Cardiac muscle cell (in vitro differentiated cells and primary cell): ENCODE data around the gene TMEM185A. TPM values are rescaled to one million over a fixed set of nuclear protein-coding genes. Genes with fewer than 3 reads are reported as not detected.
"Not testable (repeated sequence)": the region's sequence is repeated elsewhere in the genome, so short reads cannot be mapped to it uniquely, and the experiment has no call there.

ENCODE experiments used
- DNase-seq, 2 donors: peaks; one replicate each; pipeline versions ENCODE4 v3.0.0 to v3.0.0-alpha.2; 2010 to 2017; ENCODE audit warnings: low read depth in 1 of 2, low spot score in 1 of 2
- H3K27ac ChIP-seq: fragments of 200-600 bp; sonication (generic); 2 replicates; pipeline ENCODE4 v1.5.1; 2016
- H3K27me3 ChIP-seq: fragments of 200-600 bp; sonication (generic); 2 replicates; pipeline ENCODE4 v1.6.0; 2016; ENCODE audit warnings: control low read depth
- H3K36me3 ChIP-seq: fragments of 200-600 bp; sonication (generic); 2 replicates; pipeline ENCODE4 v1.5.1; 2016; ENCODE audit warnings: control low read depth
- H3K4me1 ChIP-seq: fragments of 200-600 bp; sonication (generic); 2 replicates; pipeline ENCODE4 v1.8.1; 2017; ENCODE audit warnings: low read depth, mild to moderate bottlenecking, mixed run types
- H3K4me3 ChIP-seq: fragments of 200-600 bp; sonication (generic); 2 replicates; pipeline ENCODE4 v1.5.1; 2016; ENCODE audit warnings: mild to moderate bottlenecking
- H3K9me3 ChIP-seq: fragments of 200-600 bp; sonication (generic); 2 replicates; pipeline ENCODE4 v1.5.1; 2017; ENCODE audit warnings: low read depth, mild to moderate bottlenecking, control low read depth
- polyA plus RNA-seq: library from polyadenylated mRNA; unstranded; fragments of >200 nt; fragmentation: Nextera tagmentation; extraction: Ambion mirVana; gene quantifications from 2 replicates; pipeline ENCODE4 v1.2.1, GENCODE V29; 2016
- total RNA-seq: library from RNA; depleted of rRNA; stranded (reverse); fragments of >200 nt; gene quantifications from 2 replicates; pipeline ENCODE4 v1.2.3, GENCODE V29; 2016
- TF ChIP-seq, protein P1 (sequence below): IDR thresholded peaks from 2 replicates; pipeline ENCODE4 v1.5.1; 2012; ENCODE audit warnings: low read depth, mild to moderate bottlenecking, low read length

Gene TMEM185A
- total and polyA plus RNA-seq, 2 experiments from 2014 or later, result 84.3 to 107 TPM

DNA sequence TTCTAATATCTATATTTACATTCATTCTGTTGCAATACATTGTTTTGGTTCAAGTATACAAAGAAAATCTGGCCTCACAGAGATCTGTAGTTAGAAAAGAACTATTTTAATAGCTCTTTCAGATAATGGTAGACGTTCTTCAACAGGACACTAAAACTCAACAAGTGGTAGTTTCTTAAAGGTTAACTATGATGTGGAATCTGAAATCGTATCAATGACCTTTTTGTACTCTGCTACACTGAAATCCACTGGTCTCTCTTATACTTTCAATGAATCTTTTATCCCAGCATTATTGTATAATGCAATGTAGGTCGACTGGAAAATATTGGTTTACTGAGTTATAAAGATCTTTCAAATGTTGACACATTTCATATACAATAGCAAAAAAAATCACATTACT is 12.7 kb downstream of the TMEM185A start:
- no peaks in the 10 kb centered on the region for H3K27me3 ChIP-seq
- DNase-seq, result no peak
- TF ChIP-seq, protein P1, sequence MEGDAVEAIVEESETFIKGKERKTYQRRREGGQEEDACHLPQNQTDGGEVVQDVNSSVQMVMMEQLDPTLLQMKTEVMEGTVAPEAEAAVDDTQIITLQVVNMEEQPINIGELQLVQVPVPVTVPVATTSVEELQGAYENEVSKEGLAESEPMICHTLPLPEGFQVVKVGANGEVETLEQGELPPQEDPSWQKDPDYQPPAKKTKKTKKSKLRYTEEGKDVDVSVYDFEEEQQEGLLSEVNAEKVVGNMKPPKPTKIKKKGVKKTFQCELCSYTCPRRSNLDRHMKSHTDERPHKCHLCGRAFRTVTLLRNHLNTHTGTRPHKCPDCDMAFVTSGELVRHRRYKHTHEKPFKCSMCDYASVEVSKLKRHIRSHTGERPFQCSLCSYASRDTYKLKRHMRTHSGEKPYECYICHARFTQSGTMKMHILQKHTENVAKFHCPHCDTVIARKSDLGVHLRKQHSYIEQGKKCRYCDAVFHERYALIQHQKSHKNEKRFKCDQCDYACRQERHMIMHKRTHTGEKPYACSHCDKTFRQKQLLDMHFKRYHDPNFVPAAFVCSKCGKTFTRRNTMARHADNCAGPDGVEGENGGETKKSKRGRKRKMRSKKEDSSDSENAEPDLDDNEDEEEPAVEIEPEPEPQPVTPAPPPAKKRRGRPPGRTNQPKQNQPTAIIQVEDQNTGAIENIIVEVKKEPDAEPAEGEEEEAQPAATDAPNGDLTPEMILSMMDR, result no peak

DNA sequence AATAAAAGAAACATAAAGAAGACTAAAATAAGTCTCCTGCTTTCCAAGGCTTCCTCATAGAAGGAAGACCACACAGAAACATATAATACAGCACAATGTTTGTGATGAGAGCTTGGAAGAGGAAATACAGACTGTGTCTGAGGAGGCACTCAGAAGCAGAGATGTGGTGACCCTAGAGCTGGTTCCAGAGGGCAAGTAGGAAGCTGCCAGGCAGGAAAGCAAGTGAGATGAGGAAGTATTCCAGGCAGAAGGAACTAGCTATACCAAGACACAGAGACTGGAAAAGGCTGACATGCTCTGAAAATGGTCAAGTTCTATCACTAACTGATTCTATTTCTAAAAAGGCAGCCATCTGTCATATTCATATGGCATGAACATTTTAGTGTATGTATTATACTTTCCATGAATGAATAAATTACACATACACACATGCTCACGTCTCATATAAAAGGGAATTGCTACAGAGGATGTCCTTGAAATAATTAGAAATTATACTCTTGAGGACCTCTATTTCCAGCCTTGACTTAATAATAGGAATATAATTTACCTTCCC is 19.9 kb downstream of the TMEM185A start:
- no peaks in the 10 kb centered on the region for H3K4me1 ChIP-seq
- DNase-seq, result no peak
- no peaks in the 10 kb centered on the region for H3K9me3 ChIP-seq

More for the DNA sequence above, 12.7 kb downstream of the TMEM185A start:
- no peak overlapping the region for H3K4me3 ChIP-seq
- no peaks in the 10 kb centered on the region for H3K36me3 ChIP-seq
- H3K9me3 ChIP-seq, result no peaks in the 10 kb centered on the region
- no peak overlapping the region for H3K27ac ChIP-seq
- peaks cover 5% of the 10 kb centered on the region for H3K4me1 ChIP-seq

DNA sequence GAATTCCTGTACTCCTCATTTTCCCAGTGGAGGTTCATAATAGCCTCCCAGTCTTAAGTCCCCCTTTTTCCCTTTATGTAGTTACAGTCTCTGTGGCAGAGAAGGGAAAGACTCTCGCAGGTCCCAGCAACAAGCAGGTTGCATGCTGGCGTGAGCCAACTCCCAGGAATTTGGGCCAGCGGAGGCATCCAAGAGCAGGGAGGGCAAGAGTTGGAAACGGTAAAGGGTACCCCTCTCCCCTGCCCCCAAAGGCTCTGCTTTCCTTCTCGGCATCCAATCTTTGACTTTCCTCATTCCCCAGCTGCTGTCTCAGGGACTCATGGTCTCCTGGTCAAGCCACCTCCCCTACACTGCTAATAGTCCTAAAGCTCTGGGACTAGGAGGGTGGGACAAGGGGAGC is 21.1 kb downstream of the TMEM185A start:
- H3K4me1 ChIP-seq, result peaks cover 5% of the 10 kb centered on the region
- no peaks in the 10 kb centered on the region for H3K9me3 ChIP-seq
- peak overlapping the region; percentile 43 for H3K27ac ChIP-seq
- no peak for DNase-seq
- TF ChIP-seq, protein P1, result no peak
- H3K27me3 ChIP-seq, result no peaks in the 10 kb centered on the region
- no peak overlapping the region for H3K4me3 ChIP-seq
- no peaks in the 10 kb centered on the region for H3K36me3 ChIP-seq

More for the DNA sequence above, 19.9 kb downstream of the TMEM185A start:
- no peaks in the 10 kb centered on the region for H3K36me3 ChIP-seq
- H3K4me3 ChIP-seq, result no peak overlapping the region
- TF ChIP-seq, protein P1, result no peak
- H3K27ac ChIP-seq, result peak overlapping the region; percentile 22
- H3K27me3 ChIP-seq, result no peaks in the 10 kb centered on the region

GRCh38 chrX:149607699-149608098 is 23.9 kb downstream of the TMEM185A start:
- H3K4me3 ChIP-seq, result no peak overlapping the region
- no peak for DNase-seq
- TF ChIP-seq, protein P1, result no peak
- H3K27me3 ChIP-seq, result no peaks in the 10 kb centered on the region
- H3K4me1 ChIP-seq, result peaks cover 5% of the 10 kb centered on the region
- no peaks in the 10 kb centered on the region for H3K9me3 ChIP-seq
- peak overlapping the region; percentile 96 for H3K27ac ChIP-seq
- no peaks in the 10 kb centered on the region for H3K36me3 ChIP-seq

DNA sequence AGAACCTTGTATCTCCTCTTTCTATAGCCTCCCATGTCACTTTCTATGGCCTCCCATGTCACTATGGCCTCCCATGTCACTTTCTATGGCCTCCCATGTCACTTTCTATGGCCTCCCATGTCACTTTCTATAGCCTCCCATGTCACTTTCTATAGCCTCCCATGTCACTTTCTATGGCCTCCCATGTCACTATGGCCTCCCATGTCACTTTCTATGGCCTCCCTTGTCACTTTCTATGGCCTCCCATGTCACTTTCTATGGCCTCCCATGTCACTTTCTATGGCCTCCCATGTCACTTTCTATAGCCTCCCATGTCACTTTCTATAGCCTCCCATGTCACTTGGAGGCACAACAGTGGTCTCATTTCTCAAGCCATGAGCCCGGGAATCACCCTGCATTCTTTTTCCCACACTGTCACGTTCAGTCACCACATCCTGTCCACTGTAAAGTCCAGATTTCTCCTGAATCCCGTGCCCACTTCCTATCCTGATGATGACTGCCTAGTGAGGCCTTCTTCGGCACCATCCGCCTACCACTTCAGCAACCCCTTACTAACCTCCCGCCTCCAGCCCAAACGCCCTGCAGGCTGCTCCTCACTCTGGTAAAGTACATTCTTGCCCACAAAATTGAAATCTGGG is 26.2 kb downstream of the TMEM185A start:
- H3K4me1 ChIP-seq, H3K4me3 ChIP-seq, H3K36me3 ChIP-seq, H3K9me3 ChIP-seq, DNase-seq, H3K27me3 ChIP-seq: not testable (repeated sequence)
- H3K27ac ChIP-seq, result peak overlapping the region; percentile 96

- H3K27me3 ChIP-seq, H3K9me3 ChIP-seq, H3K36me3 ChIP-seq, DNase-seq, H3K4me1 ChIP-seq, H3K4me3 ChIP-seq, H3K27ac ChIP-seq: not testable (repeated sequence)
Observed at GRCh38 chrX:149598603-149599002, 33.0 kb downstream of the TMEM185A start.

GRCh38 chrX:149595943-149596342 is 35.6 kb downstream of the TMEM185A start:
- H3K9me3 ChIP-seq, H3K4me3 ChIP-seq, H3K36me3 ChIP-seq, H3K27ac ChIP-seq, H3K27me3 ChIP-seq, DNase-seq, H3K4me1 ChIP-seq: not testable (repeated sequence)

GRCh38 chrX:149595214-149595613 is 36.4 kb downstream of the TMEM185A start, which contains the start of gene HSFX2:
Gene HSFX2 (minus strand): TSS chrX:149595314. CDS start chrX:149594700, 614 bp downstream.
- H3K27me3 ChIP-seq, DNase-seq: not testable (repeated sequence)

GRCh38 chrX:149590993-149591392 is 40.6 kb downstream of the TMEM185A start:
- H3K9me3 ChIP-seq, H3K4me1 ChIP-seq, H3K36me3 ChIP-seq, H3K27ac ChIP-seq, H3K4me3 ChIP-seq, H3K27me3 ChIP-seq, DNase-seq: not testable (repeated sequence)

More at GRCh38 chrX:149595214-149595613, 36.4 kb downstream of the TMEM185A start, which contains the start of gene HSFX2:
- H3K36me3 ChIP-seq, H3K4me1 ChIP-seq, H3K9me3 ChIP-seq, H3K4me3 ChIP-seq, H3K27ac ChIP-seq: not testable (repeated sequence)

DNA sequence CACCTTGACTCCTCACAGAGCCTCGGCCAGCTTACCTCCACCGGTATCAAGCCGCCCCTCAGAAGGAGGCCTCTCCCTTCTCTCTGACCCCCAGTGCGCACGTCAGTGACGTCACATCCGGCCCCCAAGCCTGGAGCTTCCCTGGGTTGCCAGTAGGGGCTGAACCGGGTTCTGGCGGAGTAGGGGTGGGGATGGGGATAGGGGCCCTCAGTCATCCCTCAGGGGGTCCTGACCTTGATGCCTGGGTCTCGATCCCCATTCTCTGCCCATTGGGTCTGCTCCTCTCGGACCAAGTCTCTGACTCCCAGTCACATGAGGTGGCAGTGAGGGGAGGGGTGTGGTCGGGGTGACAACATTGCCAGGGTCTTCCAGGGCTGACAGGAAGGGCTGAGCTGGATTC is 44.2 kb downstream of the TMEM185A start, which contains the start of gene MAGEA9B:
MAGEA9B (minus strand) TSS at position 101 of the 400 bp plus-strand sequence. CDS start 4,280 bp downstream, outside the sequence.
- H3K4me1 ChIP-seq, H3K27me3 ChIP-seq, H3K4me3 ChIP-seq, H3K36me3 ChIP-seq, H3K9me3 ChIP-seq, DNase-seq, H3K27ac ChIP-seq: not testable (repeated sequence)
